SK-N-SH (cell line): Measurements from ENCODE around the gene CC2D2B. TPM values are rescaled to one million over a fixed set of nuclear protein-coding genes. Genes with fewer than 3 reads are reported as not detected.

Experiments
- CTCF ChIA-PET: fragments of 300-600, 350-600 bp; formaldehyde crosslinking; extraction: SDS; loops from one replicate; lab custom pipeline; 2021; lab: Yijun Ruan, JAX
- POLR2A ChIA-PET: fragments of 350-600 bp; sonication (Branson Sonifier 250); formaldehyde crosslinking; extraction: SDS; loops from one replicate; lab custom pipeline; 2020; ENCODE audit warnings: antibody characterized with exemption, inconsistent platforms; lab: Yijun Ruan, JAX
- DNase-seq: peaks from one replicate; pipeline ENCODE4 v3.0.0; 2012
- H2AFZ ChIP-seq: fragments of 200-600 bp; sonication (generic); 2 replicates; pipeline ENCODE4 v1.8.1; 2016; ENCODE audit warnings: antibody characterized with exemption, mild to moderate bottlenecking, low read depth
- H3F3A ChIP-seq: fragments of 200-600 bp; sonication (generic); replicated peaks from 2 replicates; pipeline ENCODE3; 2016; ENCODE audit warnings: antibody characterized with exemption, mild to moderate bottlenecking; ENCODE audit not compliant: insufficient read depth
- H3K27ac ChIP-seq, 2 experiments: fragments of 200-500 bp in 1 of 2; fragments of 200-600 bp in 1 of 2; sonication (Bioruptor generic) in 1 of 2; sonication (generic), shearing (Covaris generic) in 1 of 2; 2 replicates each; pipeline versions ENCODE4 v1.5.1 to v1.6.1; 2014 to 2016; ENCODE audit warnings: low read depth in 2 of 2, inconsistent platforms in 1 of 2, low read length in 1 of 2, mild to moderate bottlenecking in 1 of 2, mixed read lengths in 1 of 2
- H3K27me3 ChIP-seq: fragments of 200-600 bp; sonication (generic), shearing (Covaris generic); 2 replicates; pipeline ENCODE4 v1.6.1; 2016; ENCODE audit warnings: mixed run types; ENCODE audit not compliant: insufficient read depth
- H3K36me3 ChIP-seq, 2 experiments: fragments of 200-500 bp in 1 of 2; fragments of 200-600 bp in 1 of 2; sonication (Bioruptor generic) in 1 of 2; sonication (generic) in 1 of 2; replicated peaks in 1 of 2; 2 replicates each; pipeline versions ENCODE3 to v1.5.1; 2014 to 2016; ENCODE audit warnings: low read length in 1 of 2, mild to moderate bottlenecking in 1 of 2; ENCODE audit not compliant: insufficient read depth in 2 of 2, control insufficient read depth in 1 of 2
- H3K4me1 ChIP-seq, 2 experiments: fragments of 200-500 bp in 1 of 2; fragments of 200-600 bp in 1 of 2; sonication (Bioruptor generic) in 1 of 2; sonication (generic), shearing (Covaris generic) in 1 of 2; 2 replicates each; pipeline versions ENCODE4 v1.5.1 to v1.6.1; 2014 to 2016; ENCODE audit warnings: low read depth in 1 of 2, low read length in 1 of 2, mixed run types in 1 of 2; ENCODE audit not compliant: insufficient read depth in 2 of 2, control insufficient read depth in 1 of 2
- H3K4me2 ChIP-seq: fragments of 200-600 bp; sonication (generic), shearing (Covaris generic); 2 replicates; pipeline ENCODE4 v1.6.1; 2017; ENCODE audit warnings: mixed run types
- H3K4me3 ChIP-seq, 2 experiments: fragments of 200-500 bp in 1 of 2; fragments of 200-600 bp in 1 of 2; sonication (Bioruptor generic) in 1 of 2; sonication (generic), shearing (Covaris generic) in 1 of 2; 2 replicates each; pipeline versions ENCODE4 v1.5.1 to v1.8.1; 2014 to 2016; ENCODE audit warnings: low read depth in 2 of 2, inconsistent platforms in 1 of 2, low read length in 1 of 2, mild to moderate bottlenecking in 1 of 2, mixed read lengths in 1 of 2, moderate library complexity in 1 of 2
- H3K79me2 ChIP-seq: fragments of 200-600 bp; sonication (generic); 2 replicates; pipeline ENCODE4 v1.8.1; 2017; ENCODE audit warnings: mild to moderate bottlenecking; ENCODE audit not compliant: insufficient read depth
- H3K9ac ChIP-seq: fragments of 200-600 bp; sonication (generic); 2 replicates; pipeline ENCODE4 v1.6.1; 2017; ENCODE audit warnings: mixed run types
- H3K9me2 ChIP-seq: fragments of 200-600 bp; sonication (generic); 2 replicates; pipeline ENCODE4 v1.6.1; 2017; ENCODE audit warnings: mixed run types
- H3K9me3 ChIP-seq: fragments of 200-600 bp; sonication (generic); 2 replicates; pipeline ENCODE4 v1.6.1; 2017; ENCODE audit warnings: mixed run types, mild to moderate bottlenecking, moderate library complexity
- H4K20me1 ChIP-seq: fragments of 200-600 bp; sonication (generic); 2 replicates; pipeline ENCODE4 v1.6.1; 2017; ENCODE audit warnings: mild to moderate bottlenecking, mixed run types; ENCODE audit not compliant: insufficient read depth
- CHD2 ChIP-seq: fragments of 150-350 bp; IDR thresholded peaks from 2 replicates; pipeline ENCODE4 v1.6.1; 2018; ENCODE audit warnings: low read length; ENCODE audit not compliant: partially characterized antibody
- EP300 ChIP-seq, 2 experiments: IDR thresholded peaks; 2 replicates each; pipeline versions ENCODE4 v1.4.0 to v1.6.1; 2012; ENCODE audit warnings: borderline replicate concordance in 1 of 2, low read depth in 1 of 2, low read length in 1 of 2
- EZH2phosphoT487 ChIP-seq: fragments of 200-600 bp; sonication (generic); IDR thresholded peaks from 2 replicates; pipeline ENCODE4 v1.6.1; 2017; ENCODE audit warnings: low read depth, mixed run types, mild to moderate bottlenecking, antibody characterized with exemption, moderate library complexity, borderline replicate concordance
- GABPA ChIP-seq: IDR thresholded peaks from 2 replicates; pipeline ENCODE4 v1.4.0; 2012; ENCODE audit warnings: low read depth, mild to moderate bottlenecking
- GATA2 ChIP-seq: sonication (generic); formaldehyde crosslinking; IDR thresholded peaks from 2 replicates; pipeline ENCODE4 v1.5.0; 2020; ENCODE audit warnings: mild to moderate bottlenecking, missing genetic modification reagents
- MAX ChIP-seq: IDR thresholded peaks from 2 replicates; pipeline ENCODE4 v1.4.0; 2012; ENCODE audit warnings: low read depth
- PBX3 ChIP-seq: IDR thresholded peaks from 2 replicates; pipeline ENCODE4; 2012
- POLR2AphosphoS5 ChIP-seq: IDR thresholded peaks from 2 replicates; pipeline ENCODE4 v1.6.1; 2012; ENCODE audit warnings: low read depth, low read length
- RAD21 ChIP-seq: IDR thresholded peaks from 2 replicates; pipeline ENCODE4 v1.6.1; 2012; ENCODE audit warnings: mild to moderate bottlenecking, low read length
- SIN3A ChIP-seq: IDR thresholded peaks from 2 replicates; pipeline ENCODE4 v1.6.1; 2012; ENCODE audit warnings: low read depth, mild to moderate bottlenecking, low read length, moderate library complexity, borderline replicate concordance
- TCF12 ChIP-seq: IDR thresholded peaks from 2 replicates; pipeline ENCODE4 v1.4.0; 2012
- USF1 ChIP-seq: IDR thresholded peaks from 2 replicates; pipeline ENCODE4 v1.4.0; 2012; ENCODE audit warnings: low read depth, borderline replicate concordance
- YY1 ChIP-seq: IDR thresholded peaks from 2 replicates; pipeline ENCODE4 v1.4.0; 2012; ENCODE audit warnings: low read depth, mild to moderate bottlenecking
- ZBTB33 ChIP-seq: IDR thresholded peaks from 2 replicates; pipeline ENCODE4 v1.4.0; 2012; ENCODE audit warnings: low read depth, borderline replicate concordance
- WGBS: methylation state at CpG from one replicate; pipeline ENCODE4 v1.1.6; 2017; ENCODE audit warnings: low lambda C conversion rate; 5-methylcytosine and 5-hydroxymethylcytosine counted together
- polyA plus RNA-seq, 3 experiments: library from polyadenylated mRNA; depleted of rRNA; stranded (reverse); fragments of >200 nt; gene quantifications; 2 replicates each; pipeline ENCODE4 v1.2.3, GENCODE V29; 2012

CC2D2B gene
- polyA plus RNA-seq, 1 of the 3 experiments (the other 2 are of a cell fraction) = not detected

- no peaks in the 10 kb centered on the region for H3K9me2 ChIP-seq
- no peak overlapping the region for H3K9ac ChIP-seq
- no peak overlapping the region for H2AFZ ChIP-seq
- H3K79me2 ChIP-seq = peaks cover 7% of the 10 kb centered on the region
- no peaks in the 10 kb centered on the region for H4K20me1 ChIP-seq
- 76% methylated on average over 4 of the region's 4 CpGs for WGBS
- no peaks in the 10 kb centered on the region for H3K27me3 ChIP-seq
- no peak for TF ChIP-seq EZH2phosphoT487
- no peak for TF ChIP-seq GATA2 (CRISPR knock-in tag)
- TF ChIP-seq RAD21 = no peak
- TF ChIP-seq SIN3A = no peak
- TF ChIP-seq GABPA = no peak
- TF ChIP-seq ZBTB33 = no peak
- TF ChIP-seq POLR2AphosphoS5 = no peak
- TF ChIP-seq PBX3 = no peak
- no peak for TF ChIP-seq CHD2
- no peak for TF ChIP-seq YY1
- TF ChIP-seq TCF12 = no peak
- no peak for TF ChIP-seq MAX
- no peak for TF ChIP-seq USF1
- no peak for TF ChIP-seq EP300 (IDR thresholded peaks at IDR 0.05; ENCODE audit: borderline replicate concordance in 1 of 2, low read depth in 1 of 2, low read length in 1 of 2)
- TF ChIP-seq, all 33 proteins: peak for 0
- POLR2A ChIA-PET = no interaction called here
- Histone ChIP-seq H3K4me3 (no peak overlapping the region), H3K9me3 (no peaks in the 10 kb centered on the region), H3K4me1 (peaks cover 0 to 3% of the 10 kb centered on the region in 2 experiments; a peak in 1 of 4 replicates), H3F3A (no peaks in the 10 kb centered on the region), H3K27ac (no peak overlapping the region), H3K36me3 (no peaks in the 10 kb centered on the region), H3K4me2 (no peak overlapping the region)
- CTCF ChIA-PET = interaction anchor here (0.7 kb wide), 1 partner anchor 21 kb away, joined by 4 read pairs; no protein-coding TSS in a partner anchor
- no peak for DNase-seq
Observed at GRCh38 chr10:96038476-96039387, 131.0 kb downstream of the CC2D2B start.
